ENCODE measurements around the gene ZKSCAN8. TPM values are rescaled to one million over a fixed set of nuclear protein-coding genes. Genes with fewer than 3 reads are reported as not detected.

Gene ZKSCAN8
- total RNA-seq, 1 donor from 2014 or later = 25.1 TPM

GRCh38 chr6:28154357-28154756 is 12.7 kb downstream of the ZKSCAN8 start:
- no peak overlapping the region for H3K4me3 Mint-ChIP-seq (ENCODE audit: unreplicated experiment)
- H4K20me1 ChIP-seq (ENCODE audit: insufficient read depth, low read length) = no peaks in the 10 kb centered on the region
- peaks cover 67% of the 10 kb centered on the region for H3K36me3 ChIP-seq (ENCODE audit: insufficient read depth, low read length)
- peaks cover 56% of the 10 kb centered on the region for H3K36me3 Mint-ChIP-seq (ENCODE audit: low read depth, unreplicated experiment)
- H3K79me2 ChIP-seq (ENCODE audit: insufficient read depth, low read length) = peaks cover 4% of the 10 kb centered on the region
- H3K27ac Mint-ChIP-seq (ENCODE audit: unreplicated experiment) = no peak overlapping the region
- no peaks in the 10 kb centered on the region for H3K4me1 ChIP-seq (ENCODE audit: insufficient read depth, low read length)
- no peak for TF ChIP-seq EZH2 (IDR thresholded peaks at IDR 0.05; ENCODE audit: insufficient read depth, low read length)
- no peak overlapping the region for H3K27ac ChIP-seq (ENCODE audit: low read depth, low read length)
- no peak overlapping the region for H3K9ac ChIP-seq (ENCODE audit: low read length)
- DNase-seq (ENCODE audit: low read depth) (no peak), FAIRE-seq (no peak)
- H3K27me3 ChIP-seq (ENCODE audit: insufficient read depth, low read length) = no peaks in the 10 kb centered on the region
- H3K27me3 Mint-ChIP-seq (ENCODE audit: low read depth, unreplicated experiment) = no peaks in the 10 kb centered on the region
- no peak overlapping the region for H3K4me2 ChIP-seq (ENCODE audit: low read length)
- peaks cover 10% of the 10 kb centered on the region for H3K9me3 Mint-ChIP-seq (ENCODE audit: unreplicated experiment)
- no peak overlapping the region for H3K4me3 ChIP-seq (ENCODE audit: insufficient read depth, low read depth, low read length)
- peaks cover 29% of the 10 kb centered on the region for H3K9me3 ChIP-seq (ENCODE audit: insufficient read depth, low read depth, low read length)
- no peaks in the 10 kb centered on the region for H3K4me1 Mint-ChIP-seq (ENCODE audit: low read depth, unreplicated experiment)
- no peak overlapping the region for H2AFZ ChIP-seq (ENCODE audit: low read depth, low read length)

- no peak overlapping the region for H3K9ac ChIP-seq (ENCODE audit: low read length)
- H3K4me1 Mint-ChIP-seq (ENCODE audit: low read depth, unreplicated experiment) = no peaks in the 10 kb centered on the region
- H3K79me2 ChIP-seq (ENCODE audit: insufficient read depth, low read length) = no peaks in the 10 kb centered on the region
- H3K27me3 Mint-ChIP-seq (ENCODE audit: low read depth, unreplicated experiment) = no peaks in the 10 kb centered on the region
- no peaks in the 10 kb centered on the region for H3K27me3 ChIP-seq (ENCODE audit: insufficient read depth, low read length)
- peaks cover 8% of the 10 kb centered on the region for H3K9me3 Mint-ChIP-seq (ENCODE audit: unreplicated experiment)
- TF ChIP-seq CTCF (IDR thresholded peaks at IDR 0.05; ENCODE audit: insufficient read depth, low read depth, low read length) (no peak), EZH2 (IDR thresholded peaks at IDR 0.05; ENCODE audit: insufficient read depth, low read length) (no peak)
- FAIRE-seq = no peak
- no peak overlapping the region for H3K27ac ChIP-seq (ENCODE audit: low read depth, low read length)
- peaks cover 37% of the 10 kb centered on the region for H3K36me3 Mint-ChIP-seq (ENCODE audit: low read depth, unreplicated experiment)
- H4K20me1 ChIP-seq (ENCODE audit: insufficient read depth, low read length) = no peaks in the 10 kb centered on the region
- no peak overlapping the region for H3K27ac Mint-ChIP-seq (ENCODE audit: unreplicated experiment)
- DNase-seq (ENCODE audit: low read depth) = no peak
- H2AFZ ChIP-seq (ENCODE audit: low read depth, low read length) = no peak overlapping the region
- peaks cover 10% of the 10 kb centered on the region for H3K9me3 ChIP-seq (ENCODE audit: insufficient read depth, low read depth, low read length)
- no peaks in the 10 kb centered on the region for H3K4me1 ChIP-seq (ENCODE audit: insufficient read depth, low read length)
- no peak overlapping the region for H3K4me3 ChIP-seq (ENCODE audit: insufficient read depth, low read depth, low read length)
- H3K4me2 ChIP-seq (ENCODE audit: low read length) = no peak overlapping the region
- no peak overlapping the region for H3K4me3 Mint-ChIP-seq (ENCODE audit: unreplicated experiment)
- peaks cover 34% of the 10 kb centered on the region for H3K36me3 ChIP-seq (ENCODE audit: insufficient read depth, low read length)
Measured at GRCh38 chr6:28158318-28158717, 16.6 kb downstream of the ZKSCAN8 start.

GRCh38 chr6:28159029-28159607 is 17.4 kb downstream of the ZKSCAN8 start:
- H3K27ac Mint-ChIP-seq (ENCODE audit: unreplicated experiment) = no peak overlapping the region
- peaks cover 5% of the 10 kb centered on the region for H3K9me3 Mint-ChIP-seq (ENCODE audit: unreplicated experiment)
- FAIRE-seq (no peak), DNase-seq (ENCODE audit: low read depth) (no peak)
- no peak overlapping the region for H3K4me3 Mint-ChIP-seq (ENCODE audit: unreplicated experiment)
- H3K27me3 Mint-ChIP-seq (ENCODE audit: low read depth, unreplicated experiment) = no peaks in the 10 kb centered on the region
- Histone ChIP-seq H3K36me3 (ENCODE audit: insufficient read depth, low read length) (peaks cover 26% of the 10 kb centered on the region), H4K20me1 (ENCODE audit: insufficient read depth, low read length) (no peaks in the 10 kb centered on the region), H3K9me3 (ENCODE audit: insufficient read depth, low read depth, low read length) (peaks cover 2% of the 10 kb centered on the region), H3K4me3 (ENCODE audit: insufficient read depth, low read depth, low read length) (no peak overlapping the region), H3K9ac (ENCODE audit: low read length) (no peak overlapping the region), H3K4me1 (ENCODE audit: insufficient read depth, low read length) (no peaks in the 10 kb centered on the region), H2AFZ (ENCODE audit: low read depth, low read length) (no peak overlapping the region), H3K79me2 (ENCODE audit: insufficient read depth, low read length) (no peaks in the 10 kb centered on the region), H3K4me2 (ENCODE audit: low read length) (no peak overlapping the region), H3K27ac (ENCODE audit: low read depth, low read length) (no peak overlapping the region), H3K27me3 (ENCODE audit: insufficient read depth, low read length) (no peaks in the 10 kb centered on the region)
- no peaks in the 10 kb centered on the region for H3K4me1 Mint-ChIP-seq (ENCODE audit: low read depth, unreplicated experiment)
- TF ChIP-seq EZH2 (IDR thresholded peaks at IDR 0.05; ENCODE audit: insufficient read depth, low read length) (no peak), CTCF (IDR thresholded peaks at IDR 0.05; ENCODE audit: insufficient read depth, low read depth, low read length) (no peak)
- H3K36me3 Mint-ChIP-seq (ENCODE audit: low read depth, unreplicated experiment) = peaks cover 29% of the 10 kb centered on the region
